Endodermal cell (in vitro differentiated cells): ENCODE data around the gene LYPD1. TPM values are rescaled to one million over a fixed set of nuclear protein-coding genes. Genes with fewer than 3 reads are reported as not detected.

Experiments used
- DNase-seq: peaks from one replicate; pipeline ENCODE4 v3.0.0-alpha.2; 2017
- H3K27ac ChIP-seq: 2 replicates; pipeline ENCODE4 v1.5.1; 2013; ENCODE audit warnings: mild to moderate bottlenecking, low read depth, low read length, moderate library complexity
- H3K27me3 ChIP-seq: 2 replicates; pipeline ENCODE4 v1.6.1; 2013; ENCODE audit warnings: mild to moderate bottlenecking, low read length, moderate library complexity; ENCODE audit not compliant: insufficient read depth, control insufficient read depth, poor library complexity, severe bottlenecking
- H3K36me3 ChIP-seq: 2 replicates; pipeline ENCODE4 v1.7.0; 2013; ENCODE audit warnings: mild to moderate bottlenecking, low read length, moderate library complexity; ENCODE audit not compliant: control insufficient read depth, insufficient read depth
- H3K4me1 ChIP-seq: one replicate; pipeline ENCODE4 v1.7.0; 2013; ENCODE audit warnings: low read length; ENCODE audit not compliant: control insufficient read depth, insufficient read depth
- H3K4me3 ChIP-seq: 2 replicates; pipeline ENCODE4 v1.5.1; 2013; ENCODE audit warnings: mild to moderate bottlenecking, low read length, moderate library complexity
- H3K9ac ChIP-seq: 2 replicates; pipeline ENCODE4 v1.6.1; 2013; ENCODE audit warnings: mild to moderate bottlenecking, low read length, moderate library complexity; ENCODE audit not compliant: poor library complexity, severe bottlenecking; ENCODE audit errors: extremely low read depth
- H3K9me3 ChIP-seq: 2 replicates; pipeline ENCODE4 v1.6.1; 2013; ENCODE audit warnings: mild to moderate bottlenecking, low read length, moderate library complexity; ENCODE audit not compliant: control insufficient read depth
- H3K27ac Mint-ChIP-seq: 2 replicates; pipeline ENCODE4 v1.8.0; 2020; ENCODE audit warnings: mixed read lengths
- H3K27me3 Mint-ChIP-seq: 2 replicates; pipeline ENCODE4 v1.8.0; 2021; ENCODE audit warnings: mild to moderate bottlenecking, mixed read lengths; ENCODE audit not compliant: insufficient read depth
- H3K36me3 Mint-ChIP-seq: 2 replicates; pipeline ENCODE4 v1.8.0; 2020; ENCODE audit warnings: low read depth, mixed read lengths
- H3K4me1 Mint-ChIP-seq: 2 replicates; pipeline ENCODE4 v1.8.0; 2020; ENCODE audit warnings: mixed read lengths
- H3K4me3 Mint-ChIP-seq: 2 replicates; pipeline ENCODE4 v1.8.0; 2020; ENCODE audit warnings: mild to moderate bottlenecking, moderate library complexity, mixed read lengths
- H3K9me3 Mint-ChIP-seq: 2 replicates; pipeline ENCODE4 v1.8.0; 2020; ENCODE audit warnings: mild to moderate bottlenecking, mixed read lengths
- WGBS, 2 experiments: methylation state at CpG; one replicate each; pipeline versions ENCODE4 v1.1.5 to v1.1.7; 2013; ENCODE audit warnings: missing lambda C conversion rate in 2 of 2, mixed read lengths in 1 of 2; ENCODE audit not compliant: insufficient coverage in 1 of 2, insufficient read length in 1 of 2; 5-methylcytosine and 5-hydroxymethylcytosine counted together
- total RNA-seq, 2 donors: library from RNA; stranded (reverse); fragmentation: NEBNext Ultra II Directional in 1 of 2; extraction: Animal tissue kit (Norgen Biotek cat#: 25700) in 1 of 2; gene quantifications; 2 replicates in 1 of 2; 3 replicates in 1 of 2; pipeline ENCODE4 v1.2.1, GENCODE V29; 2021
- TF ChIP-seq, protein P1 (sequence below): fragments of 200-600 bp; sonication (generic); conservative IDR thresholded peaks from 2 replicates; pipeline ENCODE4 v1.5.0; 2021; ENCODE audit warnings: antibody characterized with exemption, mild to moderate bottlenecking

LYPD1 gene
- total RNA-seq, 2 donors from 2014 or later: 2.0 to 2.4 TPM

DNA sequence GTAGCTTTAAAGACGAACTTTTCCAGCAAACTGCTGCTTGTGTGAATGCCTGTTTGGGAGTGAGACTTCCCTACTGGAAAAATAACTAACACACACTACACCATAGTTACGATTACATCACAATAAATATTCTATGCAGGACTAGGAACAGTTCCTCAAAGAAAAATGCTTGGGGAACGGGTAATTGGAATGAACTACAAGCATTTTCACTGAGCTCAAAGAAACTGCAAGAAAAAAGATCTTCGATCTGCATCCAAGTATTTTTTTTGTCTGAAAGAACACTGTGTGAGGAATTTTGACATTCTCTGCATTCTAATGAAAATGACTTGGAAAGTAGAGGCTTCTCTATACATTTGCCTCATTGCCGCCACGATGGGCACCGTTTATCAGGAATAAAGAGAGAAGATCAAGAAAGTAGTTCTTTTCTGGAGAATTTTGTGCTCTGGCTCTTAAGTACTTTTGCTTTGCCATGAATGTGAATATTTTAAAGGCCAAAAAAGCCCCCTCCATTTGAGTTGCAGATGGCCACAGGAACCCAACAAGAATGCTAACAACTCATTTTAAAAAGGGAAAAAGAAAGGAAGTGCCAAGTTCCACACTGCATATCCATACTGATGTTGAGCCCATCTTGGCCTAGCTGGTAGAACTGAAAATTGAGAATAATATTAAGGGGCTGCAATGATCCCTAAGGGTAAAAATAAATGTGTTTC lies 13.6 kb downstream of the LYPD1 start:
- H3K4me3 Mint-ChIP-seq: no peak overlapping the region
- Histone ChIP-seq H3K9ac (no peak overlapping the region), H3K36me3 (peaks cover 8% of the 10 kb centered on the region), H3K4me3 (no peak overlapping the region), H3K27ac (no peak overlapping the region), H3K27me3 (peaks cover 25% of the 10 kb centered on the region), H3K9me3 (no peaks in the 10 kb centered on the region), H3K4me1 (no peaks in the 10 kb centered on the region)
- H3K4me1 Mint-ChIP-seq: peaks cover 13% of the 10 kb centered on the region
- H3K27ac Mint-ChIP-seq: no peak overlapping the region
- WGBS, 2 experiments: 69 to 83% methylated on average over 5 to 7 of the region's 7 CpGs
- no peaks in the 10 kb centered on the region for H3K9me3 Mint-ChIP-seq
- TF ChIP-seq, protein P1, sequence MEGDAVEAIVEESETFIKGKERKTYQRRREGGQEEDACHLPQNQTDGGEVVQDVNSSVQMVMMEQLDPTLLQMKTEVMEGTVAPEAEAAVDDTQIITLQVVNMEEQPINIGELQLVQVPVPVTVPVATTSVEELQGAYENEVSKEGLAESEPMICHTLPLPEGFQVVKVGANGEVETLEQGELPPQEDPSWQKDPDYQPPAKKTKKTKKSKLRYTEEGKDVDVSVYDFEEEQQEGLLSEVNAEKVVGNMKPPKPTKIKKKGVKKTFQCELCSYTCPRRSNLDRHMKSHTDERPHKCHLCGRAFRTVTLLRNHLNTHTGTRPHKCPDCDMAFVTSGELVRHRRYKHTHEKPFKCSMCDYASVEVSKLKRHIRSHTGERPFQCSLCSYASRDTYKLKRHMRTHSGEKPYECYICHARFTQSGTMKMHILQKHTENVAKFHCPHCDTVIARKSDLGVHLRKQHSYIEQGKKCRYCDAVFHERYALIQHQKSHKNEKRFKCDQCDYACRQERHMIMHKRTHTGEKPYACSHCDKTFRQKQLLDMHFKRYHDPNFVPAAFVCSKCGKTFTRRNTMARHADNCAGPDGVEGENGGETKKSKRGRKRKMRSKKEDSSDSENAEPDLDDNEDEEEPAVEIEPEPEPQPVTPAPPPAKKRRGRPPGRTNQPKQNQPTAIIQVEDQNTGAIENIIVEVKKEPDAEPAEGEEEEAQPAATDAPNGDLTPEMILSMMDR: no peak
- peaks cover 40% of the 10 kb centered on the region for H3K27me3 Mint-ChIP-seq
- no peaks in the 10 kb centered on the region for H3K36me3 Mint-ChIP-seq
- no peak for DNase-seq

DNA sequence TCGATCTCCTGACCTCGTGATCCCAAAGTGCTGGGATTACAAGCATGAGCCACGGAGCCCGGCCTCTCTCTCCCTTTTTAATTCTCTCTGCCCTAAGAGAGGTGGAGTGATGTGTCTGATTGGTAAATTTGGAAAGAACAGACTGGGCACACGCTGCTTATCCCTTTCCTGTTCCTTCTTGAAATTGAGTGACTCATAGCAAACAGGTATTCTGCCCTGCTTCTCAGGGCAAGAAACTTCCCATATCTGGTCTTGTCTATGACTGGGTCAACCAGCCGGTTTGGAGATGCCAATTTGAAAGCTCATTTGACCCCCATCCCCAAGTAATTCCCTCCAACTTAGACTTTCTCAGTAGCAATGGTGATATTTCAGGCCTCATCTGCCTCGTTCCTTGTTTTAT lies 15.0 kb downstream of the LYPD1 start:
- Mint-ChIP-seq H3K4me1 (peaks cover 18% of the 10 kb centered on the region), H3K4me3 (no peak overlapping the region), H3K27me3 (peaks cover 40% of the 10 kb centered on the region)

DNA sequence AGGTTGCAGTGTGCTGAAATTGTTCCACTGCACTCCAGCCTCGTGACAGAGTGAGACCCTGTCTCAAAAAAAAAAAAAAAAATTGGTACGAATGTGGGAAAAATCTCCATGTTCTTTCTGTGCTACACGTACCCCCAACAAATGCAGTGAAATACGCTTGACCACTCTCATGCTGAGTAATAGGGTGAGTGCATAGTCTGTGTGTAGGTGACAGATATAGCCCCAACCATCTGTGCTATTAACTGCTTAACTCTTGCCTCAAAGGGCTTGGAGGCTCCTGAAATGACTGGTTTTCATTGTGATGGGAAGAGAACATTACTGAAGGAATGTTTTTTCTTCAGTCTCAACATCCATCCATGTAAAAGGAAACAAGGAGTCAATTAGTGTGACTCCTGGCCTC lies 15.7 kb downstream of the LYPD1 start:
- DNase-seq: no peak
- H3K27me3 Mint-ChIP-seq: peaks cover 40% of the 10 kb centered on the region
- no peak overlapping the region for H3K27ac ChIP-seq
- H3K4me1 ChIP-seq: no peaks in the 10 kb centered on the region
- H3K9me3 Mint-ChIP-seq: no peaks in the 10 kb centered on the region
- H3K27ac Mint-ChIP-seq: no peak overlapping the region
- 53 to 83% methylated on average over 2 to 4 of the region's 4 CpGs for WGBS, 2 experiments
- TF ChIP-seq, protein P1: no peak
- peaks cover 7% of the 10 kb centered on the region for H3K36me3 ChIP-seq
- H3K9ac ChIP-seq: no peak overlapping the region
- no peaks in the 10 kb centered on the region for H3K36me3 Mint-ChIP-seq
- H3K4me3 Mint-ChIP-seq: no peak overlapping the region
- H3K4me3 ChIP-seq: no peak overlapping the region
- H3K27me3 ChIP-seq: peaks cover 32% of the 10 kb centered on the region
- no peaks in the 10 kb centered on the region for H3K9me3 ChIP-seq
- H3K4me1 Mint-ChIP-seq: peaks cover 18% of the 10 kb centered on the region

More for the DNA sequence above, 15.0 kb downstream of the LYPD1 start:
- Histone ChIP-seq H3K27ac (no peak overlapping the region), H3K9ac (no peak overlapping the region), H3K4me1 (no peaks in the 10 kb centered on the region), H3K27me3 (peaks cover 32% of the 10 kb centered on the region), H3K4me3 (no peak overlapping the region), H3K9me3 (no peaks in the 10 kb centered on the region), H3K36me3 (peaks cover 8% of the 10 kb centered on the region)
- no peak overlapping the region for H3K27ac Mint-ChIP-seq
- H3K36me3 Mint-ChIP-seq: no peaks in the 10 kb centered on the region
- TF ChIP-seq, protein P1: no peak
- DNase-seq: no peak
- WGBS, 2 experiments: 86 to 95% methylated on average over 4 to 7 of the region's 7 CpGs
- no peaks in the 10 kb centered on the region for H3K9me3 Mint-ChIP-seq
